Psoas muscle (tissue), 8 donors: Measurements from ENCODE around the gene MPZL3. TPM values are rescaled to one million over a fixed set of nuclear protein-coding genes. Genes with fewer than 3 reads are reported as not detected.

Experiments used
- ATAC-seq, 4 donors: fragments of 200-7000 bp; cut with Tn5 transposase; one replicate each; pipeline ENCODE4 v1.9.1; 2020; ENCODE audit warnings: moderate library complexity in 3 of 4, mild to moderate bottlenecking in 2 of 4
- DNase-seq, 2 donors: peaks; one replicate each; pipeline ENCODE4 v3.0.0-alpha.2; 2020
- H3K27ac ChIP-seq: fragments of 200-600 bp; one replicate; pipeline ENCODE4 v1.8.0; 2022
- H3K27me3 ChIP-seq, 3 donors: fragments of 200-600 bp in 1 of 3; one replicate each; pipeline versions ENCODE4 v1.6.1 to v1.8.0; 2013 to 2022; ENCODE audit warnings: low read length in 2 of 3, mild to moderate bottlenecking in 2 of 3, moderate library complexity in 1 of 3; ENCODE audit not compliant: insufficient read depth in 3 of 3
- H3K36me3 ChIP-seq, 2 donors: fragments of 200-600 bp in 1 of 2; one replicate each; pipeline versions ENCODE4 v1.6.1 to v1.8.0; 2013 to 2022; ENCODE audit warnings: low read depth in 1 of 2, mild to moderate bottlenecking in 1 of 2, moderate library complexity in 1 of 2; ENCODE audit not compliant: insufficient read depth in 1 of 2
- H3K4me1 ChIP-seq: fragments of 200-600 bp; one replicate; pipeline ENCODE4 v1.8.0; 2022
- H3K4me3 ChIP-seq: fragments of 200-600 bp; one replicate; pipeline ENCODE4 v1.8.0; 2022; ENCODE audit warnings: mild to moderate bottlenecking
- H3K9me3 ChIP-seq: fragments of 200-600 bp; one replicate; pipeline ENCODE4 v1.8.0; 2022
- CTCF ChIP-seq: fragments of 200-600 bp; IDR thresholded peaks from one replicate; pipeline ENCODE4 v1.8.0; 2022; ENCODE audit warnings: antibody characterized with exemption
- WGBS, 3 donors: extraction: QIAGEN DNeasy Blood & Tissue Kit; methylation state at CpG; one replicate each; pipeline versions ENCODE4 v1.1.6 to v1.1.7; 2013; 5-methylcytosine and 5-hydroxymethylcytosine counted together
- intact Hi-C, 2 donors: fragments of 100-400 bp; cut with DNase I; formaldehyde crosslinking; loops; one replicate each; pipeline versions ENCODE4 v1.11.0 to v1.14.2; 2022
- polyA plus RNA-seq, 3 donors: library from polyadenylated mRNA; stranded (reverse); fragments of 200-250 nt; gene quantifications; one replicate each; pipeline ENCODE4 v1.2.3, GENCODE V29; 2013
- total RNA-seq, 4 donors: library from RNA; stranded (reverse); fragmentation: NEBNext Ultra II Directional in 2 of 4; extraction: Animal tissue kit (Norgen Biotek cat#: 25700) in 2 of 4; gene quantifications; one replicate each; pipeline versions ENCODE4 v1.2.1 to v1.2.4, GENCODE V29; 2021 to 2023
- donor health status: healthy with polysubstance abuse.
- donor health status: DM: no; HTN: no; CAD: no; lungs with moderate emphysema.
- donor health status: Bipolar disorder and iron deficiency.
- donor health status: healthy.
- donor health status: DM: yes; HTN: yes; CAD: no.
- donor health status: DM: no; HTN: no; CAD: no.
- donor health status: DM: no; HTN: no; CAD: no.
- donor health status: DM: yes; HTN: yes; CAD: no.

MPZL3 gene
- total and polyA plus RNA-seq, 7 donors: 0.07 to 0.97 (median 0.22) TPM

GRCh38 chr11:118224511-118225188, 27.5 kb downstream of the MPZL3 start, which contains the start of gene JAML:
TSS of gene JAML (minus strand) at chr11:118225011. CDS start at chr11:118214866, 10,145 bp downstream.
- Histone ChIP-seq H3K36me3 (no peaks in the 10 kb centered on the region), H3K4me1 (no peaks in the 10 kb centered on the region), H3K4me3 (peak within 1 kb of the TSS; percentile 6), H3K27ac (no peak within 1 kb of the TSS), H3K9me3 (no peaks in the 10 kb centered on the region), H3K27me3 (peaks cover 2 to 16% (median 4%) of the 10 kb centered on the region in 3 donors)
- 49 to 63% (median 60%) methylated on average over 6 of the region's 6 CpGs for WGBS, 3 donors
- ATAC-seq: no peak
- intact Hi-C loops: no loop called here
- DNase-seq: no peak
- TF ChIP-seq CTCF: no peak

- Histone ChIP-seq H3K36me3 (no peaks in the 10 kb centered on the region), H3K27me3 (peaks cover 2 to 16% (median 4%) of the 10 kb centered on the region in 3 donors), H3K4me1 (no peaks in the 10 kb centered on the region), H3K9me3 (no peaks in the 10 kb centered on the region), H3K4me3 (peak overlapping the region; percentile 6), H3K27ac (no peak overlapping the region)
- ATAC-seq (no peak), DNase-seq (no peak)
- no peak for TF ChIP-seq CTCF
- intact Hi-C loops: no loop called here
- 78 to 89% (median 83%) methylated on average over 6 of the region's 6 CpGs for WGBS, 3 donors
Observed at GRCh38 chr11:118223992-118224391, 28.2 kb downstream of the MPZL3 start.

GRCh38 chr11:118223570-118223969, 28.6 kb downstream of the MPZL3 start:
- TF ChIP-seq CTCF: no peak
- H3K27ac ChIP-seq: no peak overlapping the region

GRCh38 chr11:118222437-118222836, 29.7 kb downstream of the MPZL3 start:
- no peak for DNase-seq
- intact Hi-C loops: no loop called here
- Histone ChIP-seq H3K36me3 (no peaks in the 10 kb centered on the region), H3K9me3 (no peaks in the 10 kb centered on the region), H3K4me3 (no peak overlapping the region), H3K27ac (no peak overlapping the region), H3K27me3 (peaks cover 2 to 16% (median 4%) of the 10 kb centered on the region in 3 donors), H3K4me1 (no peaks in the 10 kb centered on the region)
- ATAC-seq: no peak
- 66 to 83% (median 68%) methylated on average over 4 of the region's 4 CpGs for WGBS, 3 donors
- no peak for TF ChIP-seq CTCF

More at GRCh38 chr11:118223570-118223969, 28.6 kb downstream of the MPZL3 start:
- Histone ChIP-seq H3K4me1 (no peaks in the 10 kb centered on the region), H3K9me3 (no peaks in the 10 kb centered on the region), H3K4me3 (peak overlapping the region; percentile 6), H3K36me3 (no peaks in the 10 kb centered on the region), H3K27me3 (peaks cover 2 to 16% (median 4%) of the 10 kb centered on the region in 3 donors)
- 83 to 89% (median 88%) methylated on average over 2 of the region's 2 CpGs for WGBS, 3 donors
- no peak for DNase-seq
- no peak for ATAC-seq
- intact Hi-C loops: no loop called here

- no peak for DNase-seq
- H3K4me1 ChIP-seq: no peaks in the 10 kb centered on the region
- intact Hi-C loops: no loop called here
- H3K27ac ChIP-seq: no peak overlapping the region
- TF ChIP-seq CTCF: no peak
- WGBS, 3 donors: 49 to 61% (median 58%) methylated on average over 5 of the region's 5 CpGs
- H3K36me3 ChIP-seq: no peaks in the 10 kb centered on the region
- no peaks in the 10 kb centered on the region for H3K9me3 ChIP-seq
- H3K4me3 ChIP-seq: no peak overlapping the region
- no peak for ATAC-seq
- peaks cover 0 to 22% (median 4%) of the 10 kb centered on the region in 3 donors for H3K27me3 ChIP-seq
Observed at GRCh38 chr11:118221419-118221818, 30.7 kb downstream of the MPZL3 start.
